Right atrium auricular region (tissue), 2 donors: Measurements from ENCODE around the gene BTBD16. TPM values are rescaled to one million over a fixed set of nuclear protein-coding genes. Genes with fewer than 3 reads are reported as not detected.

ENCODE experiments used
- DNase-seq: peaks from one replicate; pipeline ENCODE4 v3.0.0-alpha.2; 2019; ENCODE audit warnings: low spot score
- H3K27ac ChIP-seq, 2 donors: fragments of 200-600 bp; sonication (generic); 1 replicate in 1 of 2; 2 replicates in 1 of 2; pipeline ENCODE4 v1.5.1; 2016 to 2019
- H3K27me3 ChIP-seq, 2 donors: fragments of 200-600 bp; sonication (generic); one replicate each; pipeline versions ENCODE4 v1.5.1 to v1.6.0; 2017 to 2019
- H3K36me3 ChIP-seq: fragments of 200-600 bp; sonication (generic); one replicate; pipeline ENCODE4 v1.5.1; 2016
- H3K4me1 ChIP-seq, 2 donors: fragments of 200-600 bp; sonication (generic); one replicate each; pipeline versions ENCODE4 v1.5.1 to v1.6.0; 2017 to 2019
- H3K4me3 ChIP-seq, 2 donors: fragments of 200-600 bp; sonication (generic); 1 replicate in 1 of 2; 2 replicates in 1 of 2; pipeline ENCODE4 v1.5.1; 2017 to 2019; ENCODE audit warnings: mild to moderate bottlenecking in 1 of 2, moderate library complexity in 1 of 2
- H3K9me3 ChIP-seq, 2 donors: fragments of 200-600 bp; sonication (generic); one replicate each; pipeline ENCODE4 v1.5.1; 2019
- CTCF ChIP-seq, 2 donors: fragments of 200-600 bp; sonication (generic); IDR thresholded peaks; one replicate each; pipeline ENCODE4 v1.5.1; 2019; ENCODE audit warnings: antibody characterized with exemption in 2 of 2
- total RNA-seq, 2 donors: library from RNA; depleted of rRNA; stranded (reverse); fragments of >200 nt; gene quantifications; one replicate each; pipeline ENCODE4 v1.1.0, GENCODE V29; 2016

Gene BTBD16
- total RNA-seq, 2 donors from 2014 or later, result not detected

DNA sequence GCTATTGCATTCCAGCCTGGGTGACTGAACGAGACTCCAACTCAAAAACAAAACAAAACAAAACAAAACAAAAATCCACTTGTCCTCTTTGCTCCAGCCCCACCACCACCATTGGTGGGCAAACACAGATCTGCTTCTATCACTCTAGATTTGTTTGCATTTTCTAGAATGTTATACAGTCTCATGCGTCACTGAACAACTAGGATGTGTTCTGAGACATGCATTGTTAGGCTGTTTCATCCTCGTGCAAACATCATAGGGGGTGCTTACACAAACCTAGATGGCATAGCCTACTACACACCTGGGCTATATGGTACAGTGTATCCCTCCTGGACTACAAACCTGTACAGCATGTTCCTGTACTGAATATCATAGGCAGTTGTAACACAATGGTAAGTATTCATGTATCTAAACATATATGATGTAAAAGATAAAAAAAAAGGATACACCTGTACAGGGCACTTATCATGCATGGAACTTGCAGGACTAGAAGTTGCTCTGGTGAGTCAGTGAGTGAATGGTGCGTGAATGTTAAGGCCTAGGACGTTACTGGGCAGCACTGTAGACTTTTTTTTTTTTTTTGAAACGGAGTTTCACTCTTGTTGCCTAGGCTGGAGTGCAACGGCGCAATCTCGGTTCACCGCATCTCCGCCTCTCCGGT is 45.3 kb downstream of the BTBD16 start:
- DNase-seq, result peak; percentile 18
- Histone ChIP-seq H3K9me3 (peaks cover 0 to 14% of the 10 kb centered on the region in 2 donors), H3K4me3 (no peak overlapping the region), H3K27ac (no peak overlapping the region), H3K27me3 (no peaks in the 10 kb centered on the region), H3K4me1 (no peaks in the 10 kb centered on the region), H3K36me3 (no peaks in the 10 kb centered on the region)
- no peak for TF ChIP-seq CTCF (IDR thresholded peaks at IDR 0.05)

- H3K27me3 ChIP-seq, result no peaks in the 10 kb centered on the region
- no peak overlapping the region for H3K4me3 ChIP-seq
- TF ChIP-seq CTCF (IDR thresholded peaks at IDR 0.05), result no peak
- H3K9me3 ChIP-seq, result peaks cover 0 to 14% of the 10 kb centered on the region in 2 donors
- no peak for DNase-seq
- H3K27ac ChIP-seq, result no peak overlapping the region
- H3K4me1 ChIP-seq, result no peaks in the 10 kb centered on the region
- no peaks in the 10 kb centered on the region for H3K36me3 ChIP-seq
Observed at GRCh38 chr10:122321960-122322359, 50.9 kb downstream of the BTBD16 start.

- no peaks in the 10 kb centered on the region for H3K36me3 ChIP-seq
- DNase-seq, result peak; percentile 7
- H3K27ac ChIP-seq, result no peak overlapping the region
- peaks cover 0 to 14% of the 10 kb centered on the region in 2 donors for H3K9me3 ChIP-seq
- H3K4me1 ChIP-seq, result no peaks in the 10 kb centered on the region
- no peak for TF ChIP-seq CTCF (IDR thresholded peaks at IDR 0.05)
- H3K4me3 ChIP-seq, result no peak overlapping the region
- H3K27me3 ChIP-seq, result no peaks in the 10 kb centered on the region
Observed at GRCh38 chr10:122323189-122323588, 52.1 kb downstream of the BTBD16 start.

DNA sequence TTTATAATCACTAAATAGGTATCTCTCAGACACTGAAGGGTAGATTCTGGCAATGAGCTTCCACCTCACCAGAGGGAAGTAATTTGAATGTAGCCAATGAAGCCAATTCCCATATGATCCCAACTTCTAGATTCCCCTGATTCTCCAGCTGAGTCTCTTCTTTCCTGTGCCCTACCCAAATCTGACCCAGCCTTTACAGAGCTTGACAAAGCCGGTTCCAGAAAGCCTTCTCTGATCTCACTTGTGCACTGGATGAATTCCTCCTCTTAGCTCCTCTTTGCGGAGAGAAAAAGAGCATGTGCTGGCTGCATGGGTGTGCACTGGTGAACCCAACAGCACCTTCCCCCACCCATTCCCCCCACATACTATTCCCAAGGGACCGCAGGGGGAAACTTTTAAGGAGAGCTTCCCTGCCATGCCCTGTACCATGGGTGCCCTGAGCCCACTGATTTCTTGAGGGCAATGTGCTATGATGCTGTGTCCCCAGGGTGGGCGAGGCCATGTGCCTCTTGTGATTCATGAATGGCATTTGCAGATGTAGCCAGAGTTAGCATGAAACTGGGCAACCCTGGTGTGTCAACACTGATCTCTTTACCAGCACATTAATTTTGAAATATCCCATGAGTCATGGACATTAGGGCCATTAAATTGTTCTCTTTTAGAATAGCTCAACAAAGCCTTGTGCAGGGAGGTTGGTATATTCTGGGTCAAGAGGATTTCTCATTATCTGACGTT is 53.0 kb downstream of the BTBD16 start:
- TF ChIP-seq CTCF (IDR thresholded peaks at IDR 0.05), result no peak
- H3K9me3 ChIP-seq, result peaks cover 0 to 14% of the 10 kb centered on the region in 2 donors
- H3K27me3 ChIP-seq, result no peaks in the 10 kb centered on the region
- H3K4me3 ChIP-seq, result no peak overlapping the region
- DNase-seq, result peak; percentile 57
- no peaks in the 10 kb centered on the region for H3K36me3 ChIP-seq
- H3K27ac ChIP-seq, result no peak overlapping the region
- H3K4me1 ChIP-seq, result no peaks in the 10 kb centered on the region

GRCh38 chr10:122325235-122325634 is 54.1 kb downstream of the BTBD16 start:
- H3K9me3 ChIP-seq, result peaks cover 0 to 6% of the 10 kb centered on the region in 2 donors
- TF ChIP-seq CTCF (IDR thresholded peaks at IDR 0.05), result no peak
- H3K27me3 ChIP-seq, result no peaks in the 10 kb centered on the region
- peak; percentile 44 for DNase-seq
- no peaks in the 10 kb centered on the region for H3K36me3 ChIP-seq
- H3K4me1 ChIP-seq, result no peaks in the 10 kb centered on the region
- H3K4me3 ChIP-seq, result no peak overlapping the region
- no peak overlapping the region for H3K27ac ChIP-seq
